ENCODE data around the gene KIAA1755. TPM values are rescaled to one million over a fixed set of nuclear protein-coding genes. Genes with fewer than 3 reads are reported as not detected.
A peak's percentile ranks its signal among the peaks of the same experiment; 100 is the strongest.

KIAA1755 gene
- total RNA-seq, 1 donor from 2014 or later: 0.32 TPM

GRCh38 chr20:38216746-38217595 is 43.6 kb downstream of the KIAA1755 start:
- ATAC-seq: no peak

DNA sequence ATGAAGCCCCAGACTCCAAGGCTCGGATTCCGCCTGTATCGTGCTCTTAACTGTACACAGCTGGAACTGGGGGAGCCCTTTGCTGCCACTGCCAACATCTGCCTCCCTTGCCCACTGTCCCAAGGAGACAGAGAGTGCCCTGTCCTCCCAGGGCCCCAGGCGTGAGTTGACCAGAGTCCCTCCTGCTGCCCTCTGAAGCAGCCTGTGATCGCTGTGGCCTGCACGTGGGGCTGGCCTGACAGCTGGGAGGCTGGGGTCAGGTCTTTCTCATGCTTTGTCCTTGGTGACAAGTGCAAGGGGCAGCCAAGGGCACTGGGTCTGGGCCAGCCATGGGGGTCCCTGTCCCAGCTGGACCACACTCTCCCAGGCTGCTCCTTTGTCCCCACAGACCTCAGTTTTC is 44.3 kb downstream of the KIAA1755 start:
- ATAC-seq: no peak

DNA sequence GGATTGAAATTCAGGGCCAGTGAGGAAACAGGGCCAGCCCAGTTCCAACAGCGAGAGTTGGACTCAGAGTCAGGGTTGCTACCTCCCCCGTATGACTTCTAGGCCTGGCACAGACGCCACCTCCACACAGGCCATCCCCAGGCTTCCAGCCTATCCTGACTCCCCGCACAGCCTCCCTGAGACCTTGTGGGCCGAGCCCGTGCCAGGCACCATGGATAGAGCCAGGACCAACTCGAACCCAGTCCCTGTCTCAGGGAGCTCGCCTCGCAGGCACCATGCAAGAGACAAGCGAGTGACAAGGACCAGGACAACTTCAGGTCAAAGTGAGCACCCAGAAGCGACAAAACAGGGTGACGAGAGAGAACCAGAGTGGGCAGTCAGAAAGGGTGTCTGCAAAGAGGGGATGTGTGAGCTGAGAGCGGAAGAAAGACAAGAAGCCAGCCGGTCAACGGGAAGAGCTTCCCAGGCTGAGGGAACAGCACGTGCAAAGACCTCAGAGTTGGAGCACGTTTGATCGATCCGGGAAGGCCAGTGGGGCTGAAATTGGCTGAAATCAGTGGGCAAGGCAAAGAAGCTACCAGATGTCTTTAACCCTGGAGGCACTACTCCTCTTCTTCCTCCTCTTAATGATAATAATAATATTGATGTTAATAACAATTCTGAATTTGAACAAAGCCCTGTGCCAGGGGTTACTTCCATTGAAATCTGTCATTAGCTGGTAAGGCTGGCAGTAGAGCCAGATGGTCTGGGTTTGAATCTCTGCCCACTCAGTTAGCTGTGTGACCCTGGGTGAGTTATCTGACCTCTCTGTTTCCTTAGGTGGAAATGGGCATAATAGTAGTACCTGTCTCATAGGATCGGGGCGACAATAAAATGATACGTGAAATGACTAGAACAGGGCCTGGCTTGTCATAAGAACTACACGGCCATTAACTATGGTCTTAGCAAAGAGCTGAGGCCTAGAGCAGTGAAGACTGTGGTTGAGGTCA is 45.0 kb downstream of the KIAA1755 start:
- ATAC-seq: no peak

GRCh38 chr20:38214256-38215193 is 46.0 kb downstream of the KIAA1755 start:
- ATAC-seq: no peak

GRCh38 chr20:38213607-38213940 is 47.0 kb downstream of the KIAA1755 start:
- no peak for ATAC-seq

GRCh38 chr20:38212806-38213606 is 47.5 kb downstream of the KIAA1755 start:
- no peak for ATAC-seq

DNA sequence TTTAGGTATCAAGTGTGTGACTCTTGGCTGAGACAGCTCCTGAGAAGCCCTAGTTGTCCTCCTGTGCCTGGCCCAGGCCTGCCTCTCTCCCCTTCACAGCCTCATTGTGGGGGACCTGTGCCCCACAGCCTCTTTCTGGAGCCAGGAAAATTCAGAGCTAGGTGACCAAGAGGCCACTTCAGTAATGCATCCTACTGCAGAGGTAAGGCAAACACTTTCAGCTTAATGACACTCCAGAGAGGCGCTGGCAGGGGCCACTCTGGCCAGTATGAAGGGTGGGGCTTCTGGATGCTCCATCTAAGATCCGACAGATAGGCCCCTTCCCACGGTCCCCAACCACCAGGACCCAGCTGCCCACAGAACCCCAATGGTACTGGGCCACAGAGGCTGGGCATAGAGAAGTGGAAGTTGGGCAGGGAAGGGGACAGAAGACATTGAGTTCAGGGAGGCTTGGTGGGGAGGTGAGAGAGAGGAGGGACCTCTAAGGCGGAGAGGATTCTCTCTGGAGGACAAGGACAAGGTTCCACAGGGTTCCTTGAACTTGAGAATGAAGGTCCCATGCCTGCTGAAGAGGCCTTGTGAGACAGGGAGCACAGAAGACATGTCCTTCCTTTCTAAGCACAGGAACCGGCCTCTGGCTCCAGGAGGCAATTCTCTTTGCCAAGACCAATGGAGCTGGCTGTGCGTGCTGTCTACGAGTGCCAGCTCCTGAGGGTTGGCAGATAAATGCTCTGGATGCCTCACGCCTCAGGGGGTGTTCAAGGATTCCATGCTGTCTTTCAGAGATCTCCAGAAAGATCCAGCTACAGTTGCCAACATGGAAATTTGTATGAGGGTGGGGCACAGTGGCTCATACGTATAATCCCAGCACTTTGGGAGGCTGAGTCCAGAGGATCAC is 49.1 kb downstream of the KIAA1755 start:
- ATAC-seq: no peak

DNA sequence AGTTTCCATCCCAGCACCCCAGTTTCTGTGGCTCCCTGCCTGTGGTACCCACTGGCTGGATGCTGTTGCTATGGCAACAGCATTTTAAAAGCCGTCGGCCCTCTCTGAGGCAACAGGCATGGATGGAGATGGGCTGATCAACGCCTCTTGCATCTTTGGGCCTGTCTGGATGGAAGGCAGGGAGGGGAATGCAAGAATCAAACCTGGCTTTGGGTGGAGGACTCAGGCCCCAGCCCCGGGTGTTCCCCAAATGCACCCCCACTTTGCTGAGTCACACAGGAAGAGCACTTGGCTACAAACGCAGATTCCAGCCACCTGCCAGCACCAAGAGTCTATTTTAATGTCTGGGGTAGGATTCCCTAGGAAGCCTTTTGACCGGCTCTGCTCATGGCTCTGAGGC is 49.8 kb downstream of the KIAA1755 start:
- no peak for ATAC-seq

GRCh38 chr20:38209736-38210405 is 50.7 kb downstream of the KIAA1755 start:
- no peak for ATAC-seq

DNA sequence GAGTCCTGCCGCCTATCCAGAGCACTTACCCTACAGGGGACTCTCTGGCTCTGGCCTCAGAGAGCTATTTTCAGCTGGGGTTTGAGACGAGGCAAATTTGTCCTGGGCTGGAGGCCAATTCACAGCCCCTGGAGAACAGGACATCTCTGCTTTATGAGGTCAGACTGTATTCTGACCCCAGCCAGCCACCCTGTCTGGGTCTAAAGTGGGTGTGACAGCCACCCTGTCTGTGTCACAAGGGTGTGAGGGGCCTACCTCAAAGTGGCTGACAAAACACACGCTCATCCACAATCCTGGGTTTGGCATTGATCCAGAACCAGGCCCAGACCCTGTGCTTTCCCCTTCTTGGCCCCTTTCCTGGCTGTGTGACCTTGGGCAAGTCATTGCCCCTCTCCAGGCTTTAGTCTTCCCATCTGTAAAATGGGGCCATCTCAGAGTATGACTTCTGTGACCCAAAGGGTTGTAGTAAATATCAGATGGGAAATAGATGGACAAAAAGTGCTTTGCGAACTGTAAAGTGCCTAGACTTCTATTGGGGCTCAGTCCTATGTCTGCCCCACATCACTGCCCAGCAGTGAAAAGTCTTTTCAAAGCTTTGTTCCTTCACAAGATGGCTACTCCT is 51.4 kb downstream of the KIAA1755 start:
- ATAC-seq: no peak

GRCh38 chr20:38208523-38208922 is 52.0 kb downstream of the KIAA1755 start:
- ATAC-seq: no peak

DNA sequence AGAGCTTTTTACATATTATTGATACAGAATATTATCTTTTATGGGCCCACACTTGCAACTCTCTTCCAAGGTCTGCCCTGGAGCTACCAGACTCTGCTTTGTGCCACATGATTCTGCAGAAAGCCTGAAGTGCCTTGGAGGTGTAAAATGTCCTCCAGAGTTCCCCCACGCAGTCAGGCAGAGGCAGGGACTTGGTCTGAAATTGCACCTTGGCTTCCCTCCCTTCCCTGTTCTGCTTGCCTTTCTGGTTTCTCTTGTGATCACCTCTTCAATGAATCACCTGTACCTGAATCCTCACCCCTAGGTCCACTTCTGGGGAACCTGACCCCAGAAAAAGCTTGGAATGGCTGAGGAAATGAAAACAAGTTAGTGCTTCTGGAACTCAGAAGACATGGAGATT is 52.4 kb downstream of the KIAA1755 start:
- peak; percentile 26 for ATAC-seq

GRCh38 chr20:38207621-38208020 is 52.9 kb downstream of the KIAA1755 start:
- no peak for ATAC-seq

DNA sequence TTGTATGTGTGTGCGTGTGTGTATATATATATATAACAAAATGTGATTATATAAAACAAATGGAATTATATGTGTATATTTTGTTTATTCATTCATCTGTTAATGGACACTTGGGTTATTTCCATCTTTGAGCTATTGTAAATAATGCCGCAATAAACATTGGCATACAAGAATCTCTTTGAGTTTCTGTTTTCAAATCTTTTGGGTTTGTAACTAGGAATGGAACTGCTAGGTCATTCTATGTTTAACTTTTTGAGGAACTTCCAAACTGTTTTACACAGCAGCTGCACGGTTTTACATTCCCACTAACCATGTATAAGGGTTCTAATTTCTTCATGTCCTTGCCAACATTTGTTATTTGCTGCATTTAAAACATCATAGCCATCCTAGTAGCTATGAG is 55.5 kb downstream of the KIAA1755 start:
- no peak for ATAC-seq

- no peak for ATAC-seq
Observed at GRCh38 chr20:38203981-38204357, 56.6 kb downstream of the KIAA1755 start.

DNA sequence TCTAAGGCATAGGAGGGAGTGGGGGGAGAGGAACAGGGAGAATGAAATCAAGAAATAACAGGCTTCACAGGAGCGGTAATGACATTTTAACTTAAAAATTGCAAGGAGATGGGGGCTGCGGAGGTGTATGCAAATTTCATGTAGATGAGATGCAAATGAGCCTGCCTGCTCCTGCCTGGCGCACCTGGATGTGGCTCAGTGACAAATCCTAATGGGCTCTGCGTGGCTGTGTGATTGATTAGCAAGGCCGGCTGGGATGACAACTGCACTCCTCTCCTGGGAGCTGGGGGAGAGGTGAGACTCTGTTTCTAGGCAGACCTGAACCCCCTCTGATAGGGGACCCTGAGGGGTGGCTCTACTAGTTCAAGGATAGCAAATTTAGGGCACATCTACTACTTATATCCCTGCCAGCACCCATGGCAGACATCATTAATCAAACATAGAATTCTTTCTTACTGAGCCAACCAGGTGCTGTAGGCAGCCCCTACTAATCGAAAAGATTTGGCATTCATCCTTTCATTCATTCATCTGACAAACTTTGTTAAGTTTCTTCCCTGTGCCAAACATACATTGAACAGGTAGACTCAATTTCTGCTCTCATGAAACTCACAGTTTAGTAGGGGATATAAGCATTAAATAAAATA is 57.1 kb downstream of the KIAA1755 start:
- no peak for ATAC-seq

DNA sequence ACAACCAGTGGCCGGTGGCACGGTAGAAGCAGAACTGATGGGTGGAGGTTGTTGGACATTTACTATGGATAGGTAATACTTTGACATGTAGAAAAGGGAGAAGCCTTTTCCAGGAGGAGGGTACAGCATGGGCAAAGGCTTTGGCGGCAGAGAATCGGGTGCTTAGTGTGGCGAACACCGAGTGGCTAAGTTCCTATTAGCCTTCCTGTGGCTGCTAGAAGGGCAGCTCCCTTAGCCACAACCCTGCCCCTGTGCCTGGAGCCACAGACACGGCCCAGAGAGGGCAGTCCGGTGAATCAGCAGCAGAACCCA is 57.6 kb downstream of the KIAA1755 start:
- ATAC-seq: no peak

DNA sequence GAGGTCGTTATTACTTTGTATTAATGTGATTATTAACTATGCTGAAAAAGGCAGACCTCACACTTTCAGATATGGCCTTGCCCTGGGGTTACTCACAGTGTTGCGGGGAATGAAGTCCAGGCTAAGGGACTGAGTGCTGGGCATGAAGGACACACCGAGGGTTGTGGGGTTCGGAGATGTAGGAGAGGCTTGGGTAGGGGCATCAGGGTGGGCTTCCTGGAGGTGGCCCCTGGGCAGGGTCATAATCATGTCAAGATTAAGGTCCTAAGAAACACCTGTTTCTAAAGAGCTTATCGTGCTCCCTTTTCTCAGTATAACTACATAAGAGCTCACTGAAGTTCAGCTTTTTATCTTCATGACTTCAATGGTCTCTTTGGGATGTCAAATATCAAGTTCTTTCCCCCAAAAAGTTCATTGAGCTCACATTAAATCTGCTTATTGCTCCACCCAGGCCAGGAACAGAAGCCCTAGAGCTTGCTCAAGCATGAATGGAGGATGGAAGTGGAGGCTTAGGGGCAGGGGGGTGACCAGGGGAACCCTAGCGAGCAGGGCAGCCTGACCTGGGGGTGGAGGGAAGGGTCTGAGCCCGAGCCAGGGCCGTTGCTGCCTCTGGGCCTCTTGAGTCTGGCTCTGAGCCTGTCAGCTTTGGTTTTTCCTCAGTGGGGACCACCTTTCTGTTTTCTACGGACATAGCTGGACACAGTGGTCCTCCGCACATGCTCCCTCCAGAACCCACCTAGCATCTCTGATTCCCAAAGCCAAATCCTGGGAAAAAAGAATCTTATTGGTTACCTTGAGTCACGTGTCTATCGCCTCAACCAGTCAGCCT is 58.2 kb downstream of the KIAA1755 start:
- no peak for ATAC-seq
